GM12878 (cell line): ENCODE results near the gene LILRB2. TPM values are rescaled to one million over a fixed set of nuclear protein-coding genes. Genes with fewer than 3 reads are reported as not detected.

Source experiments
- ATAC-seq: fragments of 200-7000 bp; cut with Tn5 transposase; 3 replicates; pipeline ENCODE4 v1.9.1; 2020; ENCODE audit warnings: mild to moderate bottlenecking, moderate library complexity
- BruUV-seq: library from RNA; stranded (reverse); fragments of 400-500 nt; replicated peaks from 2 replicates; lab custom pipeline; 2021; lab: Mats Ljungman, UMichigan
- CTCF ChIA-PET: fragments of 300-600 bp; sonication (Branson Sonifier 250); formaldehyde crosslinking; extraction: SDS; loops from one replicate; lab custom pipeline; 2021; ENCODE audit warnings: inconsistent platforms; lab: Yijun Ruan, JAX
- POLR2A ChIA-PET: fragments of 350-600 bp; formaldehyde crosslinking; extraction: SDS; loops from one replicate; lab custom pipeline; 2021; ENCODE audit warnings: inconsistent platforms; lab: Charles Lee
- RAD21 ChIA-PET: fragments of 300-600 bp; sonication (Branson Sonifier 250); formaldehyde crosslinking; loops from one replicate; lab custom pipeline; 2023; ENCODE audit warnings: antibody characterized with exemption; ENCODE audit not compliant: unreplicated experiment; lab: Charles Lee
- SMC1A ChIA-PET: fragments of 300-600 bp; sonication (Branson Sonifier 250); formaldehyde crosslinking; loops from one replicate; lab custom pipeline; 2023; ENCODE audit not compliant: unreplicated experiment, uncharacterized antibody; lab: Charles Lee
- DNase-seq: peaks from one replicate; pipeline ENCODE4 v3.0.0-alpha.2; 2011; ENCODE audit warnings: low read depth, low spot score
- FAIRE-seq: peaks from 3 replicates; lab custom pipeline; 2011; peaks lifted over from hg19 to GRCh38; lab: Jason Lieb, UNC
- H2AFZ ChIP-seq: 2 replicates; pipeline ENCODE4 v1.6.0; 2011; ENCODE audit warnings: low read depth, low read length, control low read depth; ENCODE audit not compliant: control insufficient read depth
- H3K27ac ChIP-seq: 2 replicates; pipeline ENCODE4 v1.5.1; 2011; ENCODE audit warnings: control low read depth; ENCODE audit not compliant: control insufficient read depth, insufficient read depth
- H3K27me3 ChIP-seq, 2 experiments: replicated peaks in 1 of 2; 2 replicates each; pipeline versions ENCODE4 v1.6.0 to v1.6.1; 2011; ENCODE audit warnings: low read length in 1 of 2; ENCODE audit not compliant: control insufficient read depth in 2 of 2, insufficient read depth in 2 of 2
- H3K36me3 ChIP-seq, 2 experiments: 2 replicates each; pipeline ENCODE4 v1.5.1; 2011; ENCODE audit warnings: low read length in 1 of 2; ENCODE audit not compliant: control insufficient read depth in 2 of 2, insufficient read depth in 2 of 2
- H3K4me1 ChIP-seq: 2 replicates; pipeline ENCODE4 v1.6.1; 2011; ENCODE audit warnings: mild to moderate bottlenecking, low read length, moderate library complexity, mixed read lengths; ENCODE audit not compliant: control insufficient read depth, insufficient read depth
- H3K4me2 ChIP-seq: 2 replicates; pipeline ENCODE4 v1.6.0; 2011; ENCODE audit warnings: control low read depth; ENCODE audit not compliant: control insufficient read depth, insufficient read depth
- H3K4me3 ChIP-seq: fragments of 200-600 bp; sonication (generic); 2 replicates; pipeline ENCODE4 v1.5.1; 2016
- H3K79me2 ChIP-seq: 2 replicates; pipeline ENCODE4 v1.6.0; 2011; ENCODE audit warnings: low read length; ENCODE audit not compliant: control insufficient read depth, insufficient read depth
- H3K9ac ChIP-seq: 2 replicates; pipeline ENCODE4 v1.8.0; 2011; ENCODE audit warnings: low read length, control low read depth, mixed read lengths; ENCODE audit not compliant: control insufficient read depth, insufficient read depth
- H3K9me3 ChIP-seq: replicated peaks from 3 replicates; pipeline ENCODE4 v1.5.1; 2011; ENCODE audit warnings: mild to moderate bottlenecking, low read length; ENCODE audit not compliant: control insufficient read depth, insufficient read depth
- H4K20me1 ChIP-seq: 2 replicates; pipeline ENCODE4 v1.6.0; 2011; ENCODE audit not compliant: control insufficient read depth, insufficient read depth
- HCFC1 ChIP-seq: fragments of 150-350 bp; IDR thresholded peaks from 2 replicates; pipeline ENCODE4 v1.6.1; 2014; ENCODE audit warnings: low read length
- IRF4 ChIP-seq: IDR thresholded peaks from 2 replicates; pipeline ENCODE4 v1.6.1; 2011; ENCODE audit warnings: low read depth, low read length
- KLF5 ChIP-seq: fragments of 450-650 bp; IDR thresholded peaks from 2 replicates; pipeline ENCODE4 v1.6.1; 2014; ENCODE audit warnings: mild to moderate bottlenecking; ENCODE audit not compliant: partially characterized antibody
- MEF2A ChIP-seq: IDR thresholded peaks from 2 replicates; pipeline ENCODE4 v1.6.1; 2011; ENCODE audit warnings: low read depth, mild to moderate bottlenecking, low read length, moderate library complexity; ENCODE audit not compliant: insufficient read depth
- NFIC ChIP-seq: IDR thresholded peaks from 2 replicates; pipeline ENCODE4 v1.6.1; 2012; ENCODE audit warnings: low read depth, mild to moderate bottlenecking, inconsistent platforms, low read length, moderate library complexity
- NRF1 ChIP-seq: conservative IDR thresholded peaks from 2 replicates; pipeline ENCODE4 v1.6.1; 2011; ENCODE audit warnings: mild to moderate bottlenecking, low read depth, low read length, improper control_type of control experiment
- RAD21 ChIP-seq: IDR thresholded peaks from 2 replicates; pipeline ENCODE4 v1.6.1; 2011; ENCODE audit warnings: mild to moderate bottlenecking, low read depth, low read length, moderate library complexity; ENCODE audit not compliant: insufficient read depth
- RCOR1 ChIP-seq: conservative IDR thresholded peaks from 2 replicates; pipeline ENCODE4 v1.6.1; 2012; ENCODE audit warnings: low read depth, low read length, improper control_type of control experiment
- STAT1 ChIP-seq: fragments of 450-650 bp; conservative IDR thresholded peaks from 2 replicates; pipeline ENCODE4 v1.6.1; 2014; ENCODE audit warnings: antibody characterized with exemption, mild to moderate bottlenecking
- TCF12 ChIP-seq: IDR thresholded peaks from 2 replicates; pipeline ENCODE4 v1.6.1; 2011; ENCODE audit warnings: low read depth, mild to moderate bottlenecking, low read length
- ZZZ3 ChIP-seq: IDR thresholded peaks from 2 replicates; pipeline ENCODE4 v1.6.1; 2011; ENCODE audit warnings: low read depth; ENCODE audit not compliant: control insufficient read depth, insufficient read length
- whole genome bisulfite sequencing: methylation state at CpG from one replicate; pipeline ENCODE4 v1.1.6; 2016; ENCODE audit warnings: low lambda C conversion rate; ENCODE audit not compliant: insufficient replicate concordance, insufficient coverage; ENCODE audit errors: missing lambda C conversion rate; 5-methylcytosine and 5-hydroxymethylcytosine counted together
- in situ Hi-C: fragments of 300-500 bp; cut with MboI; formaldehyde crosslinking; loops from 9 replicates; pipeline ENCODE4 v1.14.3; 2018; ENCODE audit warnings: mixed read lengths
- intact Hi-C: fragments of 100-400 bp; cut with micrococcal nuclease; formaldehyde crosslinking; loops from one replicate; pipeline ENCODE4 v1.14.2; 2022; ENCODE audit not compliant: unreplicated experiment
- polyA plus RNA-seq, 11 experiments: library from polyadenylated mRNA; depleted of rRNA in 4 of 11; unstranded in 6 of 11; stranded (reverse) in 5 of 11; fragments of >200 nt; fragmentation: Nextera tagmentation in 4 of 11; fragmentation: Illumina TruSeq in 1 of 11; extraction: Ambion mirVana in 4 of 11; extraction: Trizol in 1 of 11; gene quantifications; 1 replicate in 1 of 11; 2 replicates in 10 of 11; pipeline versions ENCODE4 v1.2.1 to v1.2.3, GENCODE V29; 2011 to 2016; ENCODE audit warnings: inconsistent platforms in 2 of 11, missing spikeins in 2 of 11, low read depth in 1 of 11
- total RNA-seq, 4 experiments: library from RNA; depleted of rRNA in 3 of 4; stranded (reverse); fragments of >200 nt in 3 of 4; fragmentation: Illumina TruSeq in 1 of 4; extraction: Trizol in 1 of 4; gene quantifications; 2 replicates each; pipeline versions ENCODE4 v1.2.1 to v1.2.3, GENCODE V29; 2013 to 2021
- TF ChIP-seq, protein P1 (sequence below): IDR thresholded peaks from 2 replicates; pipeline ENCODE4 v1.6.1; 2012; ENCODE audit warnings: low read depth, low read length, improper control_type of control experiment
- TF ChIP-seq, protein P2 (sequence below), 3 experiments: IDR thresholded peaks in 2 of 3; conservative IDR thresholded peaks in 1 of 3; 2 replicates each; pipeline ENCODE4 v1.5.1; 2011; ENCODE audit warnings: low read depth in 3 of 3, low read length in 3 of 3, mild to moderate bottlenecking in 3 of 3, control low read depth in 2 of 3, moderate library complexity in 2 of 3, inconsistent platforms in 1 of 3, mixed read lengths in 1 of 3; ENCODE audit not compliant: control insufficient read depth in 2 of 3, insufficient read depth in 1 of 3; ENCODE audit errors: extremely low read depth in 1 of 3
- TF ChIP-seq, protein P3 (sequence below): fragments of 450-650 bp; IDR thresholded peaks from 2 replicates; pipeline ENCODE4 v1.6.1; 2017; ENCODE audit warnings: mild to moderate bottlenecking, moderate library complexity

LILRB2 gene
- total and polyA plus RNA-seq, 10 of the 15 experiments (the other 5 are each of a cell fraction or from before 2014, with no cell fraction given): 0.08 to 0.18 (median 0.15) TPM; not detected in 4

DNA sequence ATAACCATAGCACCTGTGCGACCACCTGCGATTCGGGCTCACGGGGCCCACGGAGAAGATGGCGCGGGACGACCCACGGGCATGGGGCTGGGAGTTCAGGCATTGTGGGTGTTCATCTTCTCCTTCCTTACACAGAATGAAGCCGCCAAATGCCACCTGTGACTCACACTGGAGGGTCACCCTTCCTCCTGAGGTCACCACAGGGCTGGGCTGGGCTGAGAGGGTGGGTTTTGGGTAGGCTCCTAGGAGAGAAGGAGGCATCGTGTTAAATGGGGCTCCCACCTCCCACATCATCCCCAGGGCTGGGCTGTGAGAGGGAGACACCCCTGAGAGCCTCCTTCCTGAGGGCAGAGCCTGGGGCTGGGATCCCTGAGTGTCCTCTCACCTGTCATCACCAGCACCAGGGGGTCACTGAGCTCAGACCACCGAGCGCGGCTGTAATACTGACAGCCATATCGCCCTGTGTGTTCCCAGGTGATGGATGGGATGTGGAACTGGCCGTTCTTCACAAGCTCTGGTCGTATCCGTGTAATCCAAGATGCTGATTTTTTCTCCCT, 1.4 kb downstream of the LILRB2 start:
- intact Hi-C loops (no loop called here), in situ Hi-C loops (no loop called here)
- ChIA-PET POLR2A (no interaction called here), CTCF (no interaction called here), SMC1A (interaction anchor here (1.4 kb wide), 1 partner anchor 75 kb away, joined by 3 read pairs; no protein-coding TSS in a partner anchor), RAD21 (no interaction called here)
- no peak overlapping the region for H3K4me3 ChIP-seq
- DNase-seq (no peak), ATAC-seq (no peak), FAIRE-seq (no peak)
- H3K36me3 ChIP-seq: no peaks in the 10 kb centered on the region
- peaks cover 0 to 1% of the 10 kb centered on the region in 2 experiments; a peak in 2 of 4 replicates for H3K27me3 ChIP-seq
- no peaks in the 10 kb centered on the region for H3K79me2 ChIP-seq
- no peaks in the 10 kb centered on the region for H3K4me1 ChIP-seq
- 35% methylated on average over 18 of the region's 18 CpGs for WGBS
- BruUV-seq: no TSS peak
- no peak overlapping the region for H3K9ac ChIP-seq
- no peak overlapping the region for H3K4me2 ChIP-seq
- H2AFZ ChIP-seq: no peak overlapping the region
- no peak overlapping the region for H3K27ac ChIP-seq
- no peaks in the 10 kb centered on the region for H4K20me1 ChIP-seq
- no peaks in the 10 kb centered on the region for H3K9me3 ChIP-seq
- TF ChIP-seq TCF12 (no peak), ZZZ3 (no peak), KLF5 (no peak), MEF2A (no peak), IRF4 (no peak), RCOR1 (no peak), HCFC1 (no peak), RAD21 (no peak), STAT1 (no peak), NRF1 (no peak), NFIC (no peak)
- TF ChIP-seq, protein P1, sequence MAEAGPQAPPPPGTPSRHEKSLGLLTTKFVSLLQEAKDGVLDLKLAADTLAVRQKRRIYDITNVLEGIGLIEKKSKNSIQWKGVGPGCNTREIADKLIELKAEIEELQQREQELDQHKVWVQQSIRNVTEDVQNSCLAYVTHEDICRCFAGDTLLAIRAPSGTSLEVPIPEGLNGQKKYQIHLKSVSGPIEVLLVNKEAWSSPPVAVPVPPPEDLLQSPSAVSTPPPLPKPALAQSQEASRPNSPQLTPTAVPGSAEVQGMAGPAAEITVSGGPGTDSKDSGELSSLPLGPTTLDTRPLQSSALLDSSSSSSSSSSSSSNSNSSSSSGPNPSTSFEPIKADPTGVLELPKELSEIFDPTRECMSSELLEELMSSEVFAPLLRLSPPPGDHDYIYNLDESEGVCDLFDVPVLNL: no peak
- TF ChIP-seq, protein P2, sequence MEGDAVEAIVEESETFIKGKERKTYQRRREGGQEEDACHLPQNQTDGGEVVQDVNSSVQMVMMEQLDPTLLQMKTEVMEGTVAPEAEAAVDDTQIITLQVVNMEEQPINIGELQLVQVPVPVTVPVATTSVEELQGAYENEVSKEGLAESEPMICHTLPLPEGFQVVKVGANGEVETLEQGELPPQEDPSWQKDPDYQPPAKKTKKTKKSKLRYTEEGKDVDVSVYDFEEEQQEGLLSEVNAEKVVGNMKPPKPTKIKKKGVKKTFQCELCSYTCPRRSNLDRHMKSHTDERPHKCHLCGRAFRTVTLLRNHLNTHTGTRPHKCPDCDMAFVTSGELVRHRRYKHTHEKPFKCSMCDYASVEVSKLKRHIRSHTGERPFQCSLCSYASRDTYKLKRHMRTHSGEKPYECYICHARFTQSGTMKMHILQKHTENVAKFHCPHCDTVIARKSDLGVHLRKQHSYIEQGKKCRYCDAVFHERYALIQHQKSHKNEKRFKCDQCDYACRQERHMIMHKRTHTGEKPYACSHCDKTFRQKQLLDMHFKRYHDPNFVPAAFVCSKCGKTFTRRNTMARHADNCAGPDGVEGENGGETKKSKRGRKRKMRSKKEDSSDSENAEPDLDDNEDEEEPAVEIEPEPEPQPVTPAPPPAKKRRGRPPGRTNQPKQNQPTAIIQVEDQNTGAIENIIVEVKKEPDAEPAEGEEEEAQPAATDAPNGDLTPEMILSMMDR (IDR thresholded peaks at IDR 0.05 in 2 of 3, conservative IDR thresholded peaks at IDR 0.05 in 1 of 3; ENCODE audit: control insufficient read depth in 2 of 3, extremely low read depth in 1 of 3, insufficient read depth in 1 of 3, low read depth in 3 of 3, low read length in 3 of 3): no peak
- TF ChIP-seq, protein P3, sequence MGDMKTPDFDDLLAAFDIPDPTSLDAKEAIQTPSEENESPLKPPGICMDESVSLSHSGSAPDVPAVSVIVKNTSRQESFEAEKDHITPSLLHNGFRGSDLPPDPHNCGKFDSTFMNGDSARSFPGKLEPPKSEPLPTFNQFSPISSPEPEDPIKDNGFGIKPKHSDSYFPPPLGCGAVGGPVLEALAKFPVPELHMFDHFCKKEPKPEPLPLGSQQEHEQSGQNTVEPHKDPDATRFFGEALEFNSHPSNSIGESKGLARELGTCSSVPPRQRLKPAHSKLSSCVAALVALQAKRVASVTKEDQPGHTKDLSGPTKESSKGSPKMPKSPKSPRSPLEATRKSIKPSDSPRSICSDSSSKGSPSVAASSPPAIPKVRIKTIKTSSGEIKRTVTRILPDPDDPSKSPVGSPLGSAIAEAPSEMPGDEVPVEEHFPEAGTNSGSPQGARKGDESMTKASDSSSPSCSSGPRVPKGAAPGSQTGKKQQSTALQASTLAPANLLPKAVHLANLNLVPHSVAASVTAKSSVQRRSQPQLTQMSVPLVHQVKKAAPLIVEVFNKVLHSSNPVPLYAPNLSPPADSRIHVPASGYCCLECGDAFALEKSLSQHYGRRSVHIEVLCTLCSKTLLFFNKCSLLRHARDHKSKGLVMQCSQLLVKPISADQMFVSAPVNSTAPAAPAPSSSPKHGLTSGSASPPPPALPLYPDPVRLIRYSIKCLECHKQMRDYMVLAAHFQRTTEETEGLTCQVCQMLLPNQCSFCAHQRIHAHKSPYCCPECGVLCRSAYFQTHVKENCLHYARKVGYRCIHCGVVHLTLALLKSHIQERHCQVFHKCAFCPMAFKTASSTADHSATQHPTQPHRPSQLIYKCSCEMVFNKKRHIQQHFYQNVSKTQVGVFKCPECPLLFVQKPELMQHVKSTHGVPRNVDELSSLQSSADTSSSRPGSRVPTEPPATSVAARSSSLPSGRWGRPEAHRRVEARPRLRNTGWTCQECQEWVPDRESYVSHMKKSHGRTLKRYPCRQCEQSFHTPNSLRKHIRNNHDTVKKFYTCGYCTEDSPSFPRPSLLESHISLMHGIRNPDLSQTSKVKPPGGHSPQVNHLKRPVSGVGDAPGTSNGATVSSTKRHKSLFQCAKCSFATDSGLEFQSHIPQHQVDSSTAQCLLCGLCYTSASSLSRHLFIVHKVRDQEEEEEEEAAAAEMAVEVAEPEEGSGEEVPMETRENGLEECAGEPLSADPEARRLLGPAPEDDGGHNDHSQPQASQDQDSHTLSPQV: no peak
